Brain microvascular endothelial cell (primary cell): ENCODE data around the gene PLCG2.
"Not testable (repeated sequence)": the region's sequence is repeated elsewhere in the genome, so short reads cannot be mapped to it uniquely, and the experiment has no call there.

Experiments
- DNase-seq: peaks from one replicate; pipeline ENCODE4 v3.0.0-alpha.2; 2020
- H3K27ac ChIP-seq: fragments of 250-450 bp; sonication (Bioruptor Pico); 2 replicates; pipeline ENCODE4 v1.5.1; 2020; ENCODE audit warnings: mild to moderate bottlenecking, moderate library complexity
- H3K27me3 ChIP-seq: fragments of 250-450 bp; sonication (Bioruptor Pico); replicated peaks from 2 replicates; pipeline ENCODE4 v1.5.1; 2020; ENCODE audit warnings: mild to moderate bottlenecking
- H3K36me3 ChIP-seq: fragments of 250-450 bp; sonication (Bioruptor Pico); replicated peaks from 2 replicates; pipeline ENCODE4 v1.5.1; 2020; ENCODE audit warnings: mild to moderate bottlenecking
- H3K4me3 ChIP-seq: 2 replicates; pipeline ENCODE4 v1.5.1; 2011; ENCODE audit warnings: low read depth, mild to moderate bottlenecking, control low read depth, low read length, moderate library complexity
- CTCF ChIP-seq: IDR thresholded peaks from 2 replicates; pipeline ENCODE4 v1.5.1; 2011; ENCODE audit warnings: low read depth, mild to moderate bottlenecking, moderate library complexity, low read length, control low read depth, inconsistent platforms; ENCODE audit errors: missing control alignments
- in situ Hi-C: cut with HindIII; loops from 2 replicates; pipeline ENCODE4 v1.10.0; 2017; ENCODE audit warnings: low sequenced_read_pairs, low pct_ligation_motif_present

The PLCG2 gene

DNA sequence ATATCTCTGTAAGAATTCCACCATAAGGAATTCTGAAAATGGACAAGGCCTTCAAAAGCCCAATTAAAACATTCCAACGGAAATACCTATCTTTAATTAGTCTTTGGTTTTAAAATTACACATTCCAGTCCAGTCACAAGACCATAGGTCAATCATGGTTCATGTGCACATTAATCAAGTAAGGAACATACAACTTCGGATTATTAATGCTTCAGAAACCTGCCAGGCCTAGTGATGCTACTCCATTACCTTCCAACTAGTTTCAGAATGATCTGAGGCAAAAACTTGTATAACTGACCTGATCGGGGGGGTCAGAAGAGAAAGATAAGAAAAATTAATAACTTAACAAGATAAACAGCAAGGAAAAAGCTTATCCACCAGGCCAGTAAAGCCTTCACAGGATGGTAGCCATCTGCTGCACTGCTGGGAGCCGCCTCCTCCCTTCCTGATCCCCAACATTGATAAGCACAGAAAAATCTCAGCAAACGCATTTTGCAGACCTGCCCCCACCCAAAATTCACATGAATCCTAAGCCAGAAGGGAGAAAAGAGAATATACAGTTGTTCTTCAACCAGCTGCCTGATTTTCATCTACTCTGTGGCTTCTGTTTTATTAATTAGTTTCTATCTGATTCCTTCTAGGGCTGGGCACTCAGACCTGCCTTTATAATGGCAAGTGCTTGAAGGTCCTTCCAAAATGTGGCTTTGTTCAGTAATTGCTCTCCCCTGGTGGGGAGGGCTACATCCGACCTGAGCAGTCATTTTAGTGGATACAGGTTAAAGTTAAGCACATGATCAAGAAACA lies 226.1 kb downstream of the PLCG2 start:
- no peak overlapping the region for H3K27ac ChIP-seq
- no peak for TF ChIP-seq CTCF
- in situ Hi-C loops: no loop called here
- no peaks in the 10 kb centered on the region for H3K27me3 ChIP-seq
- no peak overlapping the region for H3K4me3 ChIP-seq
- no peaks in the 10 kb centered on the region for H3K36me3 ChIP-seq
- no peak for DNase-seq

- Histone ChIP-seq H3K4me3 (no peak overlapping the region), H3K27me3 (no peaks in the 10 kb centered on the region), H3K36me3 (no peaks in the 10 kb centered on the region), H3K27ac (no peak overlapping the region)
- in situ Hi-C loops: no loop called here
- no peak for DNase-seq
- no peak for TF ChIP-seq CTCF
Measured at GRCh38 chr16:82006036-82006435, 226.9 kb downstream of the PLCG2 start.

DNA sequence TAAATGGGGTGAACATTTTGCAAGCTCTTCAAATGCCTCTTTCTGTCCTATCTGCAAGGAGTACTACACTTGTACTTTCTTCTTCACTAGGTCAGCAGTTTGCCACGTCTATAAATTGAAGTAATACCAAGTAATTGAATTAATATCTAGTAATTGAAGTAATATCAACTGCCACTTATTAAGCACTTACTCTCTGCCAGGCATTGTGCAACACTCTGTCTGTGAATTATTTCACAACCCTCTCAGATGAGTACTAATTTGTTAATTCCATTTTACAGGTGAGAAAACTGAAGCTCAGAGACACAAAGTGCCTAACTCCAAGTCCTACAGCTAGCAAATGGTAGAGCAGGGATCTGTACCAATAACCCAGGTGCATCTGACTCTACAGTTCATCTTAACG lies 228.1 kb downstream of the PLCG2 start:
- DNase-seq: no peak
- Histone ChIP-seq H3K36me3 (no peaks in the 10 kb centered on the region), H3K27me3 (peaks cover 3% of the 10 kb centered on the region), H3K27ac (no peak overlapping the region), H3K4me3 (no peak overlapping the region)
- in situ Hi-C loops: no loop called here
- no peak for TF ChIP-seq CTCF

DNA sequence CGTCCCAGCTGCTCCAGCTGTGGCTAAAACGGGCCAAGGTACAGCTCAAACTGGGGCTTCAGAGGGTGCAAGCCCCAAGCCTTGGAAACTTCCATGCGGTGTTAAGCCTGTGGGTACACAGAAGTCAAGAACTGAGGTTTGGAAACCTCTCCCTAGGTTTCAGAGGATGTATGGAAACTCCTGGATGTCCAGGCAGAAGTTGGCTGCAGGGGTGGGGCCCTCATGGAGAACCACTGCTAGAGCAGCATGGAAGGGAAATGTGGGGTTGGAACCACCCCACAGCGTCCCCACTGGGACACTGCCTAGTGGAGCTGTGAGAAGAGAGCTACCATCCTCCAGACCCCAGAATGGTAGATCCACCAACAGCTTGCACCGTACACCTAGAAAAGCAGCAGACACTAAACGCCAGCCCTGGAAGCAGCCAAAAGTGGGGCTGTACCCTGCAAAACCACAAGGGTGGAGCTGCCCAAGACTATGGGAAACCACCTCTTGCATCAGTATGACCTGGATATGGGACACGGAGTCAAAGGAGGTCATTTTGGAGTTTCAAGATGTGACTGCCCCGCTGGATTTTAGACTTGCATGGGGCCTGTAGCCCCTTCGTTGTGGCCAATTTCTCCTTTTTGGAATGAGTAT lies 230.0 kb downstream of the PLCG2 start:
- no peak for TF ChIP-seq CTCF
- Histone ChIP-seq H3K36me3 (no peaks in the 10 kb centered on the region), H3K4me3 (no peak overlapping the region), H3K27me3 (peaks cover 3% of the 10 kb centered on the region), H3K27ac (no peak overlapping the region)
- in situ Hi-C loops: no loop called here
- DNase-seq: no peak

GRCh38 chr16:82009789-82010188 lies 230.7 kb downstream of the PLCG2 start:
- H3K27ac ChIP-seq, DNase-seq, H3K4me3 ChIP-seq, H3K36me3 ChIP-seq, in situ Hi-C loops, H3K27me3 ChIP-seq: not testable (repeated sequence)

- DNase-seq: no peak
- Histone ChIP-seq H3K27ac (no peak overlapping the region), H3K4me3 (no peak overlapping the region), H3K36me3 (no peaks in the 10 kb centered on the region), H3K27me3 (peaks cover 3% of the 10 kb centered on the region)
- in situ Hi-C loops: no loop called here
- no peak for TF ChIP-seq CTCF
Measured at GRCh38 chr16:82010649-82011048, 231.6 kb downstream of the PLCG2 start.
